Transverse colon (tissue), 4 donors: ENCODE results near the gene OSCAR.
A peak's percentile ranks its signal among the peaks of the same experiment; 100 is the strongest.

Source experiments
- CTCF ChIP-seq, 5 experiments: fragments of 200-600 bp in 3 of 5; fragments of 450-650 bp in 2 of 5; sonication (generic) in 3 of 5; IDR thresholded peaks; 1 replicate in 2 of 5; 2 replicates in 3 of 5; pipeline ENCODE4 v1.5.1; 2016 to 2017; ENCODE audit warnings: antibody characterized with exemption in 5 of 5, inconsistent platforms in 3 of 5, mild to moderate bottlenecking in 2 of 5, moderate library complexity in 1 of 5
- EP300 ChIP-seq: sonication (generic); formaldehyde crosslinking; IDR thresholded peaks from one replicate; pipeline ENCODE4 v1.6.1; 2017; ENCODE audit warnings: antibody characterized with exemption, low read depth
- POLR2A ChIP-seq: fragments of 450-650 bp; IDR thresholded peaks from one replicate; pipeline ENCODE4 v1.6.1; 2016; ENCODE audit warnings: antibody characterized with exemption, mild to moderate bottlenecking, moderate library complexity
- POLR2AphosphoS5 ChIP-seq, 3 donors: sonication (generic); formaldehyde crosslinking; IDR thresholded peaks; one replicate each; pipeline ENCODE4 v1.6.1; 2016; ENCODE audit warnings: antibody characterized with exemption in 3 of 3

- no peak for TF ChIP-seq CTCF (IDR thresholded peaks at IDR 0.05)
- TF ChIP-seq POLR2A: no peak
- TF ChIP-seq POLR2AphosphoS5 (IDR thresholded peaks at IDR 0.05): peak in 2 of 3 donors; percentile 54 to 65
- no peak for TF ChIP-seq EP300
Observed at GRCh38 chr19:54147676-54148075, 47.1 kb upstream of the OSCAR start.
